AG09319 (cell line): ENCODE results near the gene CCDC177.

ENCODE experiments used
- DNase-seq: peaks from one replicate; pipeline ENCODE4 v3.0.0-alpha.2; 2010; ENCODE audit warnings: low read depth; ENCODE audit errors: extremely low read depth
- CTCF ChIP-seq: IDR thresholded peaks from 2 replicates; pipeline ENCODE4 v1.5.1; 2011; ENCODE audit warnings: low read depth, mild to moderate bottlenecking, inconsistent platforms, low read length, moderate library complexity

Gene CCDC177

DNA sequence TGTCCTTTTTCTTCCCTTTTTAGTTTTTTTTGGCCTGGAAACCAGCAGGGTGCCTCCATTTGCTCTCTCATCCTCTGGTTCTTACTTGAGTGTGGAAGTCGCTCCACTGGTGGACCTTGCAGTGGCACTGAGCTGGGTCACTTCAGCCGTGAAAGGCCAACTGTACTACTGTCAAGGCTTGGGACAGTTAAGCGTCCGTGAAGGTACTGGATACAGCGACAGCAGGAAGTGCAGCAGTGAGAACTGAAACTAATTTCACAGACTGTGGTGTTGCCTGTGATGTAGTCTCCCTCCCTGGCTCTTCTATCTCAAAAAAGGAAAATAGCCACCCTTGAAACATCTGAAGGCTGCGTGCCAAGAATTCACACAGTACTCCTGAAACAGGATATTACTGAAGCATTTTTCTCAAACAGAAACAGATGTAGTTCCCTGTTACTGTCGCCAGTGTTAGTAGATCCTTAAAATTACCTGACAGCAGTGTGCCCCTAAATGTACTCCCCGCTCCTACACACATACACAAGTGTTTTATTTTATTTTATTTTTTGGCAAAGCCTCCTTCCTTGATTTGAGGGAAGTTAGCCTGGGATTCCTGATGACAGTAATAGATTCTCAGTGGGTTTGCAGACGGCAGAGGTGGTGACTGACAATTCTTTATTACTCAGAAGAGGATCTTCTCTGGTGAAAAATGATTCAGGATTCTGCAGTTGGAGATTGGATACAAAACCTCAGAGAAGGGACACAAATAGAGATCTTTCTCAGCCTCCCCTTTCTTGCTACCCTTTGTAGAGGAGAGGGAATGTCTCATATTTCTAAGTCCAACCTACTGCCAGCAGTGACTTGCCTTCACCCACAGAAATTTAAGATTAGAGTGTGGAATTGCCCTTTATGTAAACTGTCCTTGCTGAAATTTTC is 41.1 kb upstream of the CCDC177 start:
- TF ChIP-seq CTCF = no peak
- no peak for DNase-seq

GRCh38 chr14:69615121-69615495 is 40.4 kb upstream of the CCDC177 start:
- DNase-seq = no peak
- no peak for TF ChIP-seq CTCF

GRCh38 chr14:69614592-69614991 is 39.9 kb upstream of the CCDC177 start:
- no peak for DNase-seq
- TF ChIP-seq CTCF = no peak

DNA sequence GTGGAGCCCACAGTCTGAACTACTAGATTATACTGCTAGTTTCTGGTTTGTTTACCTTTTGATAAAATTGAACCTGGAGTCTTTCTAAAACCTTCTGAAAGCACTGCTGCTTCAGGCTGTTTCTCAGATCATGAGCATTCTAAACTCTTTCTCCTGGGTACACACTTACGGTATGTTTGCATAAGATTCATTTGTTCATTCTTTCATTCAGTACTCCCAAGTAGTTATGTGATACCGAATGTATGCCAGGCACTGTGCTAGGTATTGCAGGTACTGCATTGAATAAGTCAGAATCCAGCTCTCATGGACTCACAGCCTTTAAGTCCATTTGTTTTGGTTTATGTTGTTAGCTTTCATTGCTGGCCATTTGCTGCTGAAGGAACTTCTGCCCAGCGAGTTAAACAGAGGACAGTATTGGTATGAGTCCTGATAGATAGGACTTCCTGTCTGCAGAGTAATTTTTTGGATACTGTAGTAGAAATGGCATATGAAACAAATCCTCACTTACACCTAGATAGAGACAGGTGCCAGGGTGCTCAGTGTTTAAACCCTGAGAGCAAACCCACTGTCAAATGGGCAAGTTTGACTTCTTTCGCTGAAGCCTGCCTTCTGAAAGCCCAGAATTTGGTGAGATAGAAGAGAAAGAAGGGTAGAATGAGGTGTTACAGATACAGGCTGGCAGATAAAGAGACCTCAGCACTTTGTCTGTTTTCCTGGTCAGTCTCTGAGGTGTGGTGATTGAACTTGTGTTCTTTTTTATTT is 38.8 kb upstream of the CCDC177 start:
- no peak for TF ChIP-seq CTCF
- no peak for DNase-seq

DNA sequence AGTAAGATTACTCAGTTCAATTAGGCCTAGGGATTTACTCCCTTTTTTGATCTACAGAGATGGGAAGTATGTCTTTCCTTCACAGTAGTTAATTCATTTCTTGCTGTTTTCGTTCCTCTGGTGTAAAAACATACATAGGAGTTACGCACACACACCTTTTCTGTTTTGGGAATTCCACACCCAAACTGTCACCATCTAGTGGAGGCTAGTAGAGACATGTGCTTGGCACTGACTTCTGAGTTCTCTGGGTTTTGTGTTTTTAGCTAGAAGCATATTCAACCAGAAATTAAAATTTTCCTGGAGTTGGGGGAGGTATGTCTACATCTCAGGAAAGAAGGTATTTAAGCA is 38.1 kb upstream of the CCDC177 start:
- TF ChIP-seq CTCF = peak; percentile 24
- no peak for DNase-seq

DNA sequence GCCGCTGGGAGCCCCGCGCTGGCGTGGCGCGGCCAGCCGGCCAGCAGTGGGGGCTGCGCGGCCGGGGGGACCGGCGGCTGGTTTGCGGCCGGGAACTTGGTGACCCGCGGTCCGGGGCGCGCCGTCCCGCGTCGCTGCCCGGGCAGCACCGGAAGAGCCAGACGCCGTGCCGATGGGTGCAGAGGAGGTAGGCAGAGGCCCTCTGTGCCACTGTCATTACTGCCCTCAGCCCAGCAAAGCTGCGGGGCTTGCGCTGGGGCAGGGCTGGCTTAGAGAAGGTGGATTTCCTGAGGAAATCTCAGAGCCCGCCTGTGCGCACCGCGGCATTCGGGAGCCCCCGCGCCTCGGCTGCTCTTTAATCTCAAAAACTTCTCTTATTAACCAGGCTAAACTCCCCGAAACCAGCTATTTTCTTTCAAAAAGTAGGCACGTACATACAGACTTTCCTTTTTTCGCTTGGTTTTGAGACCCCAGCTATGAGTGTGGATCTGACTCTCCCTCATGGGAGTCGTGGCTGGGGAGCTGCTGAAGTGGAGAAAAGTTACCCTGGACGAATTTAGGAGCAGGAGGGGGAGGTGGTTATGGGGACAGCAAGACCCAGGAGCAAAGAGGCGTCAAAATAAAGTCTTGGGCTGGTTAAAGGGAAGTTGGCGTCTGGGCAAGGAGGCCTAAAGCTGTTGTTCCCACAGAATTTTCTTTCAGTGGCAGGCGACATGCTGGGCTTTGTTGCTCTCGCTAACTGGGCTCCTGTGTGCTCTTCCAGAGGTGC is 37.5 kb upstream of the CCDC177 start:
- TF ChIP-seq CTCF = no peak
- no peak for DNase-seq
